Liver (tissue), 9 donors: ENCODE results near the gene LRP10. TPM values are rescaled to one million over a fixed set of nuclear protein-coding genes. Genes with fewer than 3 reads are reported as not detected.

ENCODE experiments used
- DNase-seq: peaks from one replicate; pipeline ENCODE4 v3.0.0-alpha.2; 2017; ENCODE audit warnings: low spot score
- H3K27ac ChIP-seq, 2 donors: one replicate each; pipeline ENCODE4 v1.7.0; 2013; ENCODE audit warnings: inconsistent platforms in 2 of 2, low read length in 2 of 2, control low read depth in 1 of 2, low read depth in 1 of 2, mild to moderate bottlenecking in 1 of 2
- H3K27me3 ChIP-seq, 4 donors: one replicate each; pipeline versions ENCODE4 v1.6.1 to v1.7.0; 2013; ENCODE audit warnings: low read length in 3 of 4, inconsistent platforms in 1 of 4, mild to moderate bottlenecking in 1 of 4, moderate library complexity in 1 of 4; ENCODE audit not compliant: control insufficient read depth in 4 of 4, insufficient read depth in 4 of 4
- H3K36me3 ChIP-seq, 4 donors: one replicate each; pipeline versions ENCODE4 v1.6.1 to v1.7.0; 2013; ENCODE audit warnings: low read length in 3 of 4, mild to moderate bottlenecking in 3 of 4, low read depth in 1 of 4, moderate library complexity in 1 of 4; ENCODE audit not compliant: control insufficient read depth in 4 of 4, insufficient read depth in 3 of 4
- H3K4me1 ChIP-seq, 4 donors: one replicate each; pipeline versions ENCODE4 v1.6.1 to v1.7.0; 2013; ENCODE audit warnings: low read length in 3 of 4, mild to moderate bottlenecking in 3 of 4, moderate library complexity in 1 of 4; ENCODE audit not compliant: control insufficient read depth in 4 of 4, insufficient read depth in 4 of 4
- H3K4me3 ChIP-seq, 3 donors: one replicate each; pipeline versions ENCODE4 v1.6.1 to v1.7.0; 2013; ENCODE audit warnings: low read length in 3 of 3, control low read depth in 1 of 3, low read depth in 1 of 3, mild to moderate bottlenecking in 1 of 3
- H3K9ac ChIP-seq, 2 donors: one replicate each; pipeline ENCODE4 v1.7.0; 2013; ENCODE audit warnings: low read length in 2 of 2, mild to moderate bottlenecking in 2 of 2, moderate library complexity in 2 of 2, control low read depth in 1 of 2, low read depth in 1 of 2
- H3K9me3 ChIP-seq, 4 donors: one replicate each; pipeline versions ENCODE4 v1.6.1 to v1.7.0; 2013; ENCODE audit warnings: low read length in 3 of 4; ENCODE audit not compliant: control insufficient read depth in 4 of 4
- ATF3 ChIP-seq: IDR thresholded peaks from 2 replicates; pipeline ENCODE4 v1.6.1; 2016; ENCODE audit warnings: antibody characterized with exemption
- CTCF ChIP-seq: fragments of 150-350 bp; IDR thresholded peaks from 2 replicates; pipeline ENCODE4 v1.5.1; 2017; ENCODE audit warnings: improper control_type of control experiment, low read depth, low read length; ENCODE audit not compliant: missing input control
- EGR1 ChIP-seq, 2 donors: IDR thresholded peaks; 2 replicates each; pipeline ENCODE4 v1.6.1; 2016 to 2018; ENCODE audit warnings: antibody characterized with exemption in 2 of 2, low read depth in 2 of 2
- FOXA1 ChIP-seq: IDR thresholded peaks from 2 replicates; pipeline ENCODE4 v1.6.1; 2016; ENCODE audit warnings: antibody characterized with exemption
- FOXA2 ChIP-seq: IDR thresholded peaks from 2 replicates; pipeline ENCODE4 v1.6.1; 2016; ENCODE audit warnings: antibody characterized with exemption
- GABPA ChIP-seq, 2 donors: IDR thresholded peaks in 1 of 2; conservative IDR thresholded peaks in 1 of 2; 2 replicates each; pipeline ENCODE4 v1.6.1; 2016; ENCODE audit warnings: antibody characterized with exemption in 2 of 2, mild to moderate bottlenecking in 1 of 2, moderate library complexity in 1 of 2
- HNF4A ChIP-seq, 2 donors: conservative IDR thresholded peaks; 2 replicates each; pipeline ENCODE4 v1.6.1; 2016; ENCODE audit warnings: antibody characterized with exemption in 2 of 2, mild to moderate bottlenecking in 2 of 2
- HNF4G ChIP-seq: IDR thresholded peaks from 2 replicates; pipeline ENCODE4 v1.6.1; 2016; ENCODE audit warnings: antibody characterized with exemption
- JUND ChIP-seq, 2 donors: IDR thresholded peaks; 2 replicates each; pipeline ENCODE4 v1.6.1; 2016; ENCODE audit warnings: antibody characterized with exemption in 2 of 2
- NR2F2 ChIP-seq: IDR thresholded peaks from 2 replicates; pipeline ENCODE4 v1.6.1; 2016; ENCODE audit warnings: antibody characterized with exemption
- RAD21 ChIP-seq, 2 donors: IDR thresholded peaks; 2 replicates each; pipeline ENCODE4 v1.6.1; 2016; ENCODE audit warnings: antibody characterized with exemption in 2 of 2, mild to moderate bottlenecking in 2 of 2
- REST ChIP-seq: IDR thresholded peaks from 2 replicates; pipeline ENCODE4 v1.6.1; 2016; ENCODE audit warnings: antibody characterized with exemption, mild to moderate bottlenecking
- RXRA ChIP-seq, 2 donors: IDR thresholded peaks; 2 replicates each; pipeline ENCODE4 v1.6.1; 2017 to 2018; ENCODE audit warnings: antibody characterized with exemption in 2 of 2, mild to moderate bottlenecking in 1 of 2
- SP1 ChIP-seq: IDR thresholded peaks from 2 replicates; pipeline ENCODE4 v1.6.1; 2018; ENCODE audit warnings: antibody characterized with exemption, mild to moderate bottlenecking
- TAF1 ChIP-seq: conservative IDR thresholded peaks from 2 replicates; pipeline ENCODE4 v1.6.1; 2016; ENCODE audit warnings: antibody characterized with exemption, mild to moderate bottlenecking
- YY1 ChIP-seq: IDR thresholded peaks from 2 replicates; pipeline ENCODE4 v1.6.1; 2016; ENCODE audit warnings: antibody characterized with exemption, mild to moderate bottlenecking
- ZBTB33 ChIP-seq: IDR thresholded peaks from 2 replicates; pipeline ENCODE4 v1.6.1; 2016; ENCODE audit warnings: antibody characterized with exemption
- WGBS: extraction: QIAGEN DNeasy Blood & Tissue Kit; methylation state at CpG from one replicate; pipeline ENCODE4 v1.1.7; 2013; 5-methylcytosine and 5-hydroxymethylcytosine counted together
- polyA plus RNA-seq, 2 donors: library from polyadenylated mRNA; stranded (reverse) in 1 of 2; unstranded in 1 of 2; fragments of 200-250 nt in 1 of 2; fragments of >200 nt in 1 of 2; fragmentation: Nextera tagmentation in 1 of 2; extraction: Ambion mirVana in 1 of 2; gene quantifications; one replicate each; pipeline versions ENCODE4 v1.2.1 to v1.2.3, GENCODE V29; 2013 to 2015
- total RNA-seq, 2 donors: library from RNA; depleted of rRNA; stranded (reverse); fragments of >200 nt; gene quantifications; one replicate each; pipeline ENCODE4 v1.2.3, GENCODE V29; 2014
- TF ChIP-seq, protein P1 (sequence below): IDR thresholded peaks from 2 replicates; pipeline ENCODE4 v1.6.1; 2016; ENCODE audit warnings: antibody characterized with exemption
- donor health status: healthy.
- donor health status: healthy.
- donor health status: healthy.
- donor health status: healthy.
- donor health status: healthy.

Gene LRP10, protein sequence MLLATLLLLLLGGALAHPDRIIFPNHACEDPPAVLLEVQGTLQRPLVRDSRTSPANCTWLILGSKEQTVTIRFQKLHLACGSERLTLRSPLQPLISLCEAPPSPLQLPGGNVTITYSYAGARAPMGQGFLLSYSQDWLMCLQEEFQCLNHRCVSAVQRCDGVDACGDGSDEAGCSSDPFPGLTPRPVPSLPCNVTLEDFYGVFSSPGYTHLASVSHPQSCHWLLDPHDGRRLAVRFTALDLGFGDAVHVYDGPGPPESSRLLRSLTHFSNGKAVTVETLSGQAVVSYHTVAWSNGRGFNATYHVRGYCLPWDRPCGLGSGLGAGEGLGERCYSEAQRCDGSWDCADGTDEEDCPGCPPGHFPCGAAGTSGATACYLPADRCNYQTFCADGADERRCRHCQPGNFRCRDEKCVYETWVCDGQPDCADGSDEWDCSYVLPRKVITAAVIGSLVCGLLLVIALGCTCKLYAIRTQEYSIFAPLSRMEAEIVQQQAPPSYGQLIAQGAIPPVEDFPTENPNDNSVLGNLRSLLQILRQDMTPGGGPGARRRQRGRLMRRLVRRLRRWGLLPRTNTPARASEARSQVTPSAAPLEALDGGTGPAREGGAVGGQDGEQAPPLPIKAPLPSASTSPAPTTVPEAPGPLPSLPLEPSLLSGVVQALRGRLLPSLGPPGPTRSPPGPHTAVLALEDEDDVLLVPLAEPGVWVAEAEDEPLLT
- total RNA-seq: 10 to 100 TPM; 30.0 to 32.6 TPM
- 10 to 100 TPM; 19.5 to 61.7 TPM for polyA plus RNA-seq

GRCh38 chr14:22871224-22872032, at the start of gene LRP10:
LRP10 (plus strand) TSS chr14:22871740; CDS start chr14:22872304, 564 bp downstream.
- no peaks in the 10 kb centered on the region for H3K27me3 ChIP-seq
- peaks cover 2 to 15% (median 9%) of the 10 kb centered on the region in 4 donors for H3K4me1 ChIP-seq
- peak; percentile 93 for DNase-seq
- H3K36me3 ChIP-seq: peaks cover 6 to 25% (median 20%) of the 10 kb centered on the region in 4 donors
- WGBS: under 1% methylated on average over 50 of the region's 50 CpGs
- TF ChIP-seq, protein P1, sequence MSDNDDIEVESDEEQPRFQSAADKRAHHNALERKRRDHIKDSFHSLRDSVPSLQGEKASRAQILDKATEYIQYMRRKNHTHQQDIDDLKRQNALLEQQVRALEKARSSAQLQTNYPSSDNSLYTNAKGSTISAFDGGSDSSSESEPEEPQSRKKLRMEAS: no peak
- TF ChIP-seq TAF1 (no peak), RAD21 (IDR thresholded peaks at IDR 0.05) (peak in 1 of 2 donors; percentile 8), GABPA (IDR thresholded peaks at IDR 0.05 in 1 of 2, conservative IDR thresholded peaks at IDR 0.05 in 1 of 2) (peak in 1 of 2 donors; percentile 67), FOXA1 (no peak), JUND (IDR thresholded peaks at IDR 0.05) (peak in 1 of 2 donors; percentile 65), YY1 (peak; percentile 70), HNF4G (peak; percentile 36), REST (peak; percentile 46), ATF3 (peak; percentile 21), RXRA (IDR thresholded peaks at IDR 0.05) (peak; percentile 54 to 68), NR2F2 (no peak), SP1 (peak; percentile 80), EGR1 (IDR thresholded peaks at IDR 0.05; ENCODE audit: low read depth in 2 of 2) (peak in 1 of 2 donors; percentile 16), FOXA2 (peak; percentile 58), HNF4A (conservative IDR thresholded peaks at IDR 0.05) (peak; percentile 58 to 66), ZBTB33 (no peak), CTCF (no peak)
- H3K9me3 ChIP-seq: no peaks in the 10 kb centered on the region
- peak within 1 kb of the TSS; percentile 70 to 75 for H3K9ac ChIP-seq
- peak within 1 kb of the TSS; percentile 83 to 95 (median 94) for H3K4me3 ChIP-seq
- H3K27ac ChIP-seq: peak within 1 kb of the TSS; percentile 98 to 99
